GM19468 (cell line): ENCODE results near the gene TSSK3.

Experiments used
- ATAC-seq: cut with Tn5 transposase; IDR thresholded peaks from one replicate; pipeline ENCODE4 v1.9.1; 2021; ENCODE audit warnings: mild to moderate bottlenecking, moderate library complexity, moderate number of reproducible peaks; ENCODE audit not compliant: unreplicated experiment; ENCODE audit errors: extremely low read depth

The TSSK3 gene

GRCh38 chr1:32362474-32363313 is at the start of gene TSSK3, which contains the start of gene FAM229A:
TSSK3 (plus strand) TSS chr1:32362539; CDS start chr1:32362702, 163 bp downstream.
FAM229A (minus strand) TSS chr1:32362485; CDS start chr1:32362091, 394 bp downstream.
- no peak for ATAC-seq

GRCh38 chr1:32316903-32317277 is 45.4 kb upstream of the TSSK3 start:
- no peak for ATAC-seq

GRCh38 chr1:32318127-32318869 is 44.0 kb upstream of the TSSK3 start:
- ATAC-seq, result no peak

- ATAC-seq, result no peak
Observed at GRCh38 chr1:32321712-32322291, 40.5 kb upstream of the TSSK3 start.

GRCh38 chr1:32327204-32327603 is 35.1 kb upstream of the TSSK3 start:
- ATAC-seq, result no peak

GRCh38 chr1:32329931-32330466 is 32.3 kb upstream of the TSSK3 start:
- ATAC-seq, result no peak

GRCh38 chr1:32330558-32331151 is 31.7 kb upstream of the TSSK3 start:
- ATAC-seq, result no peak

GRCh38 chr1:32331549-32331948 is 30.8 kb upstream of the TSSK3 start:
- ATAC-seq, result no peak

- ATAC-seq, result no peak
Observed at GRCh38 chr1:32332290-32333079, 29.9 kb upstream of the TSSK3 start.

GRCh38 chr1:32333251-32333963 is 28.9 kb upstream of the TSSK3 start:
- ATAC-seq, result no peak

- no peak for ATAC-seq
Observed at GRCh38 chr1:32334274-32334861, 28.0 kb upstream of the TSSK3 start.

- no peak for ATAC-seq
Observed at GRCh38 chr1:32334864-32335534, 27.3 kb upstream of the TSSK3 start.

- no peak for ATAC-seq
Observed at GRCh38 chr1:32335535-32335789, 26.9 kb upstream of the TSSK3 start.

- no peak for ATAC-seq
Observed at GRCh38 chr1:32335790-32336590, 26.3 kb upstream of the TSSK3 start, which contains the start of gene MARCKSL1. MARCKSL1 (minus strand) TSS chr1:32336233; CDS start chr1:32336033, 200 bp downstream.

GRCh38 chr1:32336591-32336932 is 25.8 kb upstream of the TSSK3 start:
- ATAC-seq, result no peak

GRCh38 chr1:32336963-32337675 is 25.2 kb upstream of the TSSK3 start:
- ATAC-seq, result no peak
